HPDE6-E6E7 (cell line): Measurements from ENCODE around the gene LIMS4.
"Not testable (repeated sequence)": the region's sequence is repeated elsewhere in the genome, so short reads cannot be mapped to it uniquely, and the experiment has no call there.

Experiments used
- DNase-seq: peaks from one replicate; pipeline ENCODE4 v3.0.0; 2011; ENCODE audit warnings: missing footprints; ENCODE audit errors: extremely low spot score

Gene LIMS4

DNA sequence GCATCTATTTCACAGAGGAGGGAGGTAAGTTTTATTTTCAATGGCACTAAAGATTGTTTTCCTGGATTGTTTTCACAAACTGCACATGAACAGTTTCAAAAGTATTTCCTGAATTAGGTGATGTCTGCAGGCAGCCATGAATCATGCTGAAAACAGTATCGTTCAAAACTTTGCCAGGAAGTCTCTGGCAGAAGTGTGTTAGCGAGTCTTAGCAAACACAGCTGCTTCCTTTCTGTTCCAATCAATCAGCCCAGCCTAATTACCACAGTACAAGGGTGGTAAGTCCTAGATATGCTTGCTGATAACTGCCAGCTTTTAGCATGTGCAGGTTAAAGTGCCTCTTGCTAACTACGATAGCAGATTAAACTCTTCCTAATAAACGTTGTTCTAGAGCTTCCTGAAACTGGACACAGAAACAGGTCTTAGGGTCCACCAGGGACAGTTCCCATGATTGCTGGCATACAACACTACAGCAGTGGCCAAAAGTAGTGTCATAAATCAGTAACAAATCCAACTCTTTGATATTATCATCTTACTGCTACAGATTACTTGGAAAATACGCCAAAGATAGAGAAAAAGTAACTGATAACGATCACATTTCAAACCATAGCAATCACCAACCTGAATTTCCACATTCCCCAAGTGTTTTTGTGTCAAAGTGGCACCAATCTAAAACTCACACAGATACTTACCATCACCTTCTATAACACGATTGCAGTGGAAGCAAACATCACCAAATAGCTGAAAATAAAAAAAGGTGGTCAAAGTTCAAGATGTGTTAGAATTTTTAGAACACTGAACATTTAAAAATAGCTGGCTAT is 23.3 kb downstream of the LIMS4 start:
- not testable (repeated sequence) for DNase-seq

DNA sequence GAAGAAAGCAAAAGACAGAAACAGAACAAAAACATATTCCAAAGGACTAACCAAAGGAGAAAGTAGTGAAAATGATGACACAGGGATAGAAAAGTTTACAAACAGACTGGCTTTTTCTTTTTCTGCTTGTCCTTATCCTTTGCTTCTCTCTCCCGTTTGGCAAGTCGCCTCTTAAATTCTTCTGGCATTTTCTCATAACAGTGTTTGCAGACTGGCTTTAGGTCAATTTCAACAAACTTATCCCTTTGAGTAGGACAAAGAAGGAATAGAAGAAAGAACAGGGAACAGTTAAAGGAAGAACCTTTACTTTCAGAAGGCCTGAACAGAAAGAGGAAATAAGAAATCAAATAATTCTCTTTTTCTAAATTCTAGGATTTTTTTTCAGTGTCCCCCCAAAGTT is 26.0 kb downstream of the LIMS4 start:
- not testable (repeated sequence) for DNase-seq

GRCh38 chr2:110443305-110444005 is 29.2 kb downstream of the LIMS4 start:
- DNase-seq, result not testable (repeated sequence)

DNA sequence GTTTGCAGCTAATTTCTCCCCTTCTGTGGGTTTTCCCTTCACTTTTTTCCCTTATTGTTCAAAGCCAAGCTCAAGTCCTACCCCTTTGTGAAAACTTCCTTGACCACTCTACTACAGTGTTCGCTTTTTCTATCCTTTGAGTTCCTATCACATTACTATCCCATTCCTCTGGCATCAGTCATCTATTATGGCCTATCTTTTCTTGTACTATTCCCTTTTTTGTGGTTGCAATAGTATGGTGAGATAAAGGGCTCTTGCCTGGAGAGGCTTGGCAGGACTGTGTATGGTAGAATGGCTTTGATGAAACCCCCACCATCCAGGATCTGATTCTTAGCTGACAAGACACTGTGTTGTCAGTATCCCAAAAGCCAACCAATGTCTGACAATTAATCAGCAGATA is 30.7 kb downstream of the LIMS4 start:
- not testable (repeated sequence) for DNase-seq

DNA sequence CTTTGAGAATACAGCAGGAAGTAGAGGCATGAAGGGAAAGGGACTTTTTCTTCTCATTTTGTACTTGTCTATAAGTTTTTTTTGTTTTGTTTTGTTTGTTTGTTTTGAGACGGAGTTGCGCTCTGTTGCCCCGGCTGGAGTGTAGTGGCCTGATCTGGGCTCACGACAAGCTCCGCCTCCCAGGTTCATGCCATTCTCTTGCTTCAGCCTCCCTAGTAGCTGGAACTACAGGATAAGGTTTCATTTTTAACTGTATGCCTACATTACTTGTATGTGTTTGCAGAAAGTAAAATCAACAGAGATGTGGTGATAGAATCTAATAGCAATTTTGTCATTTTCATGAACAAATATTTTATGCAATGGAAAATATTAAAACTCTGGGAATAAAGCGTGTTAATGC is 38.1 kb downstream of the LIMS4 start:
- not testable (repeated sequence) for DNase-seq

DNA sequence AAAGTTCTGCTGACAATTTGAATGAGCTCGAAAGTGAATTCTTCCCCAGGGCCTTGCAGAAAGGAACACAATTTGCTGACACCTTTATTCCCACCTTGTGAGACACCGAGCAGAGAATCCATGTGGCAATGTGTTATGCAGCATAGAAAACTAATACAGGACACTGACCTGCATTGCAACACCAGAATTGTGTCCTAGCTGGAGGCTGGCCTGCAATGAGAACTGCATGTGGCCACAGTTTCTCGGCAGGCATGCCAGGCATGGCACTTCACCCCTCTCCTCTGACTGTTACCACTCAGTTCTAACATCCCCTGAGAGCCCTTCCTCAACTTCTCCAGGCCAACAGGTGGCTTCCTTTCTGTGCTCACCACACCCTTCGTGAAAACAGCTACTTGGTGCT is 46.9 kb downstream of the LIMS4 start:
- DNase-seq, result not testable (repeated sequence)

DNA sequence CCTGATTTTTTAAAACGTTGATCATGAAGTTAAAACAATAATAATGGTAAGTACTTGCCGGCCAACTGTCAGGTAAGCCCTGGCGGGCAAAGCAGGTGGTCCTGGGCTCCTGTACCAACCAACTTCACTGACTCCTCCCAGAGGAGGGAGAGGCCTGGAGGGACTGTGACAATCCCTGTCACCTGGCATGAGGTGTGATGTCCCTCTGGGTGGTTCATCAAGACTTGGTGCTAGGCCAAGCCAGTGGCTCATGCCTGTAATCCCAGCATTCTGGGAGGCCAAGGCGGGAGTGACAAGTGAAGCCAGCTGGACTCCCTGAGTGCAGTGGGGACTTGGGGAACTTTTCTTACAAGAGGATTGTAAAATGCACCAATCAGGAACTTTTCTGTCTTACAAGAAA is 48.2 kb downstream of the LIMS4 start:
- not testable (repeated sequence) for DNase-seq

DNA sequence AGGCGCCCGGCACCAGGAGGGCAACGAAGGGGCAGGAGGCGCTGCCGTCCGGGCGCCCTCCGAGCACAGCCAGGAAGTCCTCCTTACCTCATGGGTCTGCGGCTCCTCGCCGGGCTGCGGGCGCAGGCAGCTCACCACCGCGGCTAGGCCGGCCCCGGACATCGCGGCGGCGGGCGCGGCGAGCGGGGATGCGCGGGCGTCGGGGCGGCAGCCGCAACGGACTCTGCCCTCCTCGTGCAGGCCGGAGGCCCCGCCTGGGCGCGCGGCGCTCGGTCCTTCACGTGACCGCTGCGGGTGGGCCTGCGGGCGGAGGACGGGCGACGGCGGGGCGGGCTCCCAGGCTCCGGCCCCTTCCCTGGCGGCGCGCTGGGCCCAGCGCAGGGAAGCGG is 49.0 kb downstream of the LIMS4 start:
- not testable (repeated sequence) for DNase-seq

- DNase-seq, result not testable (repeated sequence)
Measured at GRCh38 chr2:110422852-110423573, 49.6 kb downstream of the LIMS4 start.

DNA sequence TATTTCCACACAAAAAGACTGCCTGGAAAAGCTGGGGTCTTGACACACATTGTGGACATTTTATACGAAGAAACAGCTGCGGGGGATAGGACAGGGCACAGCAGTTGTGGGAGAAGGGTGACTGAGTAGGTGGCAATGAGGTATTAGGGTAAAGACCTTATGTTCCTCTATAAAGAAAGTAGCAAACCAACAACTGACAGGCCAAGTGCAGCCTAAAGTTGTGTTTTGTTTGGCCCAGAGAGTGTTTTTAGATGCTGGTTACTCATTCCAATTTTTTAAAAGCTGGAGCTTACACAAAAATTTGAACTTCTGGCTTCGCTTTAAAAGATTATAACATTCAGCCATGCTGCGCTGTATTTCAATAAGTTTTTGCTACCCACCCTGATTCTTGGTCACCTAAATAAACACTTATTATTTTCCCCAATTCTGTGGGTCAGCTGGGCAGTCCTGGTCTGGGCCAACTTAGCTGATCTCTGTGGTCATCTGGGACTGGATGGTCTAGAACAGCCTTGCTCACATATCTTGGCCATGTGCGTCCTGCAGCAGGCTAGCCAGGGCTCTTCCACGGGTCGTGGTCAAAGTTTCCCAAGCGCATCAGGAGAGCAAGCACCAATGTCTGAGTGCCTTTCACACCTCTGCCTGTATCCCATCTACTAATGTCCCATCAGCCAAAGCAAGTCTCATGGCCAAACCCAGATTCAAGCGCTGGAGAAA is 51.8 kb downstream of the LIMS4 start:
- not testable (repeated sequence) for DNase-seq

GRCh38 chr2:110407142-110407541 is 65.5 kb downstream of the LIMS4 start:
- not testable (repeated sequence) for DNase-seq

DNA sequence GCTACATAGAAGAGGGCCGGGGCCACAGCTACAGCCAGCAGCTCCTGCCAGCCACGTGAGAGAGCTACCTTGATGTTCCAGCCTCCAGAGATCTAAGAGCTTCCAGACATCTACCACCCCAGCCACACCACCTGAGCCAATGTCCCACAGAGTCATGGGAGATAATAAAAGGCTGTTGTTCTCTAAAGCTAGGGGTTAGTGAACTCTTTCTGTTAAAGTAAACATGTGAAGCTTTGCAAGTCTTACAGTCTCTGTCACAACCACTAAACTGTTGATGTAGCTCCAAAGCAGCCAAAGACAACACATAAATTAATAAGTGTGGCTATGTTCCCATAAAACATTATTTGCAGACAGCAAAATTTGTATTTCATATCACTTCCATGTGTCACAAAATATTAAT is 67.6 kb downstream of the LIMS4 start:
- DNase-seq, result not testable (repeated sequence)

DNA sequence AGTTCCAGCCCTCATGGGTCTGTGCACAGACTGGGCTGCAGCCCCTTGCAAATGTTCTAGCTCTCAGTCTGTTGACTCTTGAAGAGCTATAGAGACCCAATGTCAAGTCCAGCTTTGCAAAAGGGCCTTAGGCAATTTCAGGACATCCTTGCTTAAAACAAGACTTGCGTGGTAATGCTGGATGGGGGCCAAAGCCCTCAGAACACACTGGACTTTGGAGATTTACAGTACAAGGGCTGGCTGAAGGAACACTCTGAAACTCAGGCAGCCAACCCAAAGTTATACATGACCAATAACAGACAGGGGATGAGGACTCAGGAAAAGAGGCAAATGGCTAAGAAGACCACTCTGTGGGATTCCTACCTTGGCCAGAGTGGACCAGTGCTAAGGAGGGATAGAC is 68.4 kb downstream of the LIMS4 start:
- not testable (repeated sequence) for DNase-seq

DNA sequence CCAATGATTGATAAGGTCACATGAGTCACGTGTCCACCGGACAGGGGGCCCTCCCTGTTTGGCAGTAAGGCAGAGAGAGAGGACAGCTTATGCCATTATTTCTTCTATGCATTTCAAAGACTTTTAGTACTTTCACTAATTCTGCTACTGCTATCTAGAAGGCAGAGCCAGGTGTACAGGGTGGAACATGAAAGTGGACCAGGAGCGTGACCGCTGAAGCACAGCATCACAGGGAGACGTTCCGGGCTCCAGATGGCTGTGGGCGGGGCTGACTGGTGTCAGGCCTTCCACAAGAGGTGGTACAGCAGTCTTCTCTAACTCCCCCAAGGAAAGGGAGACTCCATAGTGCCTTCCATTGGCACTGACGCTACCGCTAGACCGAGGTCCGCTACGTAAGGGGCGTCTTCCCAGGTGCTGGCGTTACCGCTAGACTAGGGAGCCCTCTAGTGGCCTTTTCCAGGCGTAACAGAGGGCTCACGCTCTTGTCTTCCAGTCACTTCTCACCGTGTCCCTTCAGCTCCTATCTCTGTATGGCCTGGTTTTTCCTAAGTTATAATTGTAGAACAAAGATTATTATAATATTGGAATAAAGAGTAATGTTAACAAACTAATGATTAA is 71.5 kb downstream of the LIMS4 start:
- DNase-seq, result not testable (repeated sequence)

GRCh38 chr2:110399378-110399777 is 73.2 kb downstream of the LIMS4 start:
- DNase-seq, result not testable (repeated sequence)

- DNase-seq, result not testable (repeated sequence)
Measured at GRCh38 chr2:110395990-110396389, 76.6 kb downstream of the LIMS4 start.
